OCI-LY7 (cell line): ENCODE measurements around the gene RIC3.

Source experiments
- EZH2phosphoT487 ChIP-seq: fragments of 200-600 bp; sonication (generic); IDR thresholded peaks from 2 replicates; pipeline ENCODE4 v1.6.1; 2018; ENCODE audit warnings: low read depth, borderline replicate concordance, mild to moderate bottlenecking, mixed run types, antibody characterized with exemption, low read length, moderate library complexity, mixed read lengths
- TF ChIP-seq, protein P1 (sequence below): fragments of 200-600 bp; sonication (generic); conservative IDR thresholded peaks from 2 replicates; pipeline ENCODE4 v1.5.1; 2014; ENCODE audit warnings: mild to moderate bottlenecking, antibody characterized with exemption, low read length, moderate library complexity, mixed read lengths

GRCh38 chr11:8101421-8101820, 67.4 kb downstream of the RIC3 start:
- TF ChIP-seq, protein P1, sequence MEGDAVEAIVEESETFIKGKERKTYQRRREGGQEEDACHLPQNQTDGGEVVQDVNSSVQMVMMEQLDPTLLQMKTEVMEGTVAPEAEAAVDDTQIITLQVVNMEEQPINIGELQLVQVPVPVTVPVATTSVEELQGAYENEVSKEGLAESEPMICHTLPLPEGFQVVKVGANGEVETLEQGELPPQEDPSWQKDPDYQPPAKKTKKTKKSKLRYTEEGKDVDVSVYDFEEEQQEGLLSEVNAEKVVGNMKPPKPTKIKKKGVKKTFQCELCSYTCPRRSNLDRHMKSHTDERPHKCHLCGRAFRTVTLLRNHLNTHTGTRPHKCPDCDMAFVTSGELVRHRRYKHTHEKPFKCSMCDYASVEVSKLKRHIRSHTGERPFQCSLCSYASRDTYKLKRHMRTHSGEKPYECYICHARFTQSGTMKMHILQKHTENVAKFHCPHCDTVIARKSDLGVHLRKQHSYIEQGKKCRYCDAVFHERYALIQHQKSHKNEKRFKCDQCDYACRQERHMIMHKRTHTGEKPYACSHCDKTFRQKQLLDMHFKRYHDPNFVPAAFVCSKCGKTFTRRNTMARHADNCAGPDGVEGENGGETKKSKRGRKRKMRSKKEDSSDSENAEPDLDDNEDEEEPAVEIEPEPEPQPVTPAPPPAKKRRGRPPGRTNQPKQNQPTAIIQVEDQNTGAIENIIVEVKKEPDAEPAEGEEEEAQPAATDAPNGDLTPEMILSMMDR: no peak
- no peak for TF ChIP-seq EZH2phosphoT487
